Neural crest cell (in vitro differentiated cells): ENCODE results near the gene PIP4K2A. TPM values are rescaled to one million over a fixed set of nuclear protein-coding genes. Genes with fewer than 3 reads are reported as not detected.
"Not testable (repeated sequence)": the region's sequence is repeated elsewhere in the genome, so short reads cannot be mapped to it uniquely, and the experiment has no call there.

Source experiments
- DNase-seq: peaks from one replicate; pipeline ENCODE4 v3.0.0; 2021; ENCODE audit warnings: low read depth, mixed read lengths, low spot score
- H3K27ac Mint-ChIP-seq: one replicate; pipeline ENCODE4 v1.8.0; 2021; ENCODE audit warnings: mild to moderate bottlenecking, mixed read lengths; ENCODE audit not compliant: unreplicated experiment
- H3K27me3 Mint-ChIP-seq: 2 replicates; pipeline ENCODE4 v1.8.0; 2021; ENCODE audit warnings: low read depth, mild to moderate bottlenecking, mixed read lengths
- H3K36me3 Mint-ChIP-seq: 2 replicates; pipeline ENCODE4 v1.8.0; 2021; ENCODE audit warnings: low read depth, mild to moderate bottlenecking, mixed read lengths
- H3K4me1 Mint-ChIP-seq: 2 replicates; pipeline ENCODE4 v1.8.0; 2021; ENCODE audit warnings: mixed read lengths
- H3K4me3 Mint-ChIP-seq: one replicate; pipeline ENCODE4 v1.8.0; 2021; ENCODE audit warnings: mild to moderate bottlenecking, mixed read lengths
- H3K9me3 Mint-ChIP-seq: 2 replicates; pipeline ENCODE4 v1.8.0; 2021; ENCODE audit warnings: mixed read lengths
- total RNA-seq: library from RNA; stranded (reverse); gene quantifications from 2 replicates; pipeline ENCODE4 v1.2.1, GENCODE V29; 2021
- TF ChIP-seq, protein P1 (sequence below): fragments of 200-600 bp; sonication (generic); conservative IDR thresholded peaks from 2 replicates; pipeline ENCODE4 v1.5.0; 2021; ENCODE audit warnings: antibody characterized with exemption, mild to moderate bottlenecking

Gene PIP4K2A
- total RNA-seq, 1 donor from 2014 or later: 28.7 TPM

DNA sequence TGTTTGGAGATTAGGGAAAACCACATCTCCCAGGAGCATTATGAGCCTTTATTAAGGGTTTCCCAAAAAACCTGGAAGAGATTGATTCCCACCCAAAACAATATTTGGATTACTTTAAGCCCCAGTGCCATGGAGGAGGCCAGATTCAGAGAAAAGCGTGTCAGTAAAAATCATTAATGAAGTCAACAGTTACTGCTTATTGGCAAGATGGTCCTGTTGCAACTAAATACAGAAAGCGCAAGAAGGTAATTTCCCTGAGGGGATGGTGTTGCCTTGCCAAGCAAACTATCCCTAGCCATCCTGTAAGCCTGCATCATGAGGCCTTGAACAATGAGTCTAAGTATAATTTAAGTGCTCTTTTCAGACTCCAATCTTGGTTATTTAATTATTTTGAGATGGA is 212.5 kb downstream of the PIP4K2A start:
- H3K36me3 Mint-ChIP-seq: no peaks in the 10 kb centered on the region
- peaks cover 21% of the 10 kb centered on the region for H3K4me1 Mint-ChIP-seq
- no peaks in the 10 kb centered on the region for H3K9me3 Mint-ChIP-seq
- TF ChIP-seq, protein P1, sequence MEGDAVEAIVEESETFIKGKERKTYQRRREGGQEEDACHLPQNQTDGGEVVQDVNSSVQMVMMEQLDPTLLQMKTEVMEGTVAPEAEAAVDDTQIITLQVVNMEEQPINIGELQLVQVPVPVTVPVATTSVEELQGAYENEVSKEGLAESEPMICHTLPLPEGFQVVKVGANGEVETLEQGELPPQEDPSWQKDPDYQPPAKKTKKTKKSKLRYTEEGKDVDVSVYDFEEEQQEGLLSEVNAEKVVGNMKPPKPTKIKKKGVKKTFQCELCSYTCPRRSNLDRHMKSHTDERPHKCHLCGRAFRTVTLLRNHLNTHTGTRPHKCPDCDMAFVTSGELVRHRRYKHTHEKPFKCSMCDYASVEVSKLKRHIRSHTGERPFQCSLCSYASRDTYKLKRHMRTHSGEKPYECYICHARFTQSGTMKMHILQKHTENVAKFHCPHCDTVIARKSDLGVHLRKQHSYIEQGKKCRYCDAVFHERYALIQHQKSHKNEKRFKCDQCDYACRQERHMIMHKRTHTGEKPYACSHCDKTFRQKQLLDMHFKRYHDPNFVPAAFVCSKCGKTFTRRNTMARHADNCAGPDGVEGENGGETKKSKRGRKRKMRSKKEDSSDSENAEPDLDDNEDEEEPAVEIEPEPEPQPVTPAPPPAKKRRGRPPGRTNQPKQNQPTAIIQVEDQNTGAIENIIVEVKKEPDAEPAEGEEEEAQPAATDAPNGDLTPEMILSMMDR: no peak
- peaks cover 5% of the 10 kb centered on the region for H3K27me3 Mint-ChIP-seq
- no peak for DNase-seq
- H3K4me3 Mint-ChIP-seq: no peak overlapping the region
- no peak overlapping the region for H3K27ac Mint-ChIP-seq

DNA sequence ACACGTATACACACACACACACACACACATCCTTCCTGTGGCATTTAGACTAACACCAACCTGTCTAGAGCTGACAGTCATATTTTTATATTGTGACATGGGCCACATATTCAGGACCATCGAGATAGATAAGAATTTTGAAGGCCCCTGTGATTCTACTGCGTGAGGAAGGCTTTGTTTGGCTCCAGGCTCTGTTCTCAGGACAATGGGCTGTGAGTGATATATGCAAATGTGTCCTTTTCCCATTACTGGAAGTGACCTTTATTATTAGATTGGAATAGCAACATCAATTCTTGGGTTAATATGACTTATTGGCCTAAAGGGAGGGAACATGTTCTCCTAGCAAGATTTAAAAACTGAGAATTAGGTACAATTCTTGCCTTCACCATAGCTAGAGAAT is 213.0 kb downstream of the PIP4K2A start:
- no peak overlapping the region for H3K4me3 Mint-ChIP-seq
- no peak for DNase-seq
- no peak overlapping the region for H3K27ac Mint-ChIP-seq
- peaks cover 21% of the 10 kb centered on the region for H3K4me1 Mint-ChIP-seq
- no peaks in the 10 kb centered on the region for H3K9me3 Mint-ChIP-seq
- H3K27me3 Mint-ChIP-seq: peaks cover 5% of the 10 kb centered on the region
- no peaks in the 10 kb centered on the region for H3K36me3 Mint-ChIP-seq
- TF ChIP-seq, protein P1: no peak

DNA sequence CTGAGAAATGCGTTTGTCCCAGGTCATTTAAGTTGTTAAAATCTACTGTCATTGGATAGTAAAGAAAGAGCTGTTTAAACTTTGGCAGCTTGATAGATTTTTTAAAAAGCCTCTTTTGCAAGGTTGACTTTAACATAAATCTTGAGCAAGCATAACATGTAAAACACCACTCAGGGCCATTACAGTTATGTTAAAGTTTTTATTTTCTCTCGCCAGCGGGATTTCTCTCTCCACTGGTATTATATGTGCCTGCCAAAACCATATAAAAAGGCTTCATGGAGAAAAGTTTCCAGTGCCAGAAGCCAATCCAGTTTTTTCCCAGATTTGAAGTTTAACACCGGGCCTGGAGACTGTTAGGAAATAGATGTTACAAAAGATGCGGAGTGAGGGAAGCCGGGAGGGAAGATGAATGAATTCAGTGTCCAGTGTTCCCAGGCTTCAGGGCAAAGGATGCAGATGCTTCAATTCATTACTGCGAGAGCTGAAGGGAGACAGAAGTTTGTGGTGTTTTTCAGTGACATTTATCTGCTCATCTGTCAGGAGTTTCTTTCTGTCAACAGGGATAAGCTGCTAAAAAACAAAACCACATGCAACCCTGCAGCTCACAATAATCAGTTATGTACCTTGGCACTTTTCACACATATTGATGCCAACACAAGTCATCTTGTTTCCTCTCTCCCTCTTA is 213.6 kb downstream of the PIP4K2A start:
- H3K36me3 Mint-ChIP-seq: no peaks in the 10 kb centered on the region
- peaks cover 5% of the 10 kb centered on the region for H3K27me3 Mint-ChIP-seq
- H3K9me3 Mint-ChIP-seq: no peaks in the 10 kb centered on the region
- peaks cover 21% of the 10 kb centered on the region for H3K4me1 Mint-ChIP-seq
- peak overlapping the region; percentile 40 for H3K27ac Mint-ChIP-seq
- TF ChIP-seq, protein P1: no peak
- no peak for DNase-seq
- no peak overlapping the region for H3K4me3 Mint-ChIP-seq

DNA sequence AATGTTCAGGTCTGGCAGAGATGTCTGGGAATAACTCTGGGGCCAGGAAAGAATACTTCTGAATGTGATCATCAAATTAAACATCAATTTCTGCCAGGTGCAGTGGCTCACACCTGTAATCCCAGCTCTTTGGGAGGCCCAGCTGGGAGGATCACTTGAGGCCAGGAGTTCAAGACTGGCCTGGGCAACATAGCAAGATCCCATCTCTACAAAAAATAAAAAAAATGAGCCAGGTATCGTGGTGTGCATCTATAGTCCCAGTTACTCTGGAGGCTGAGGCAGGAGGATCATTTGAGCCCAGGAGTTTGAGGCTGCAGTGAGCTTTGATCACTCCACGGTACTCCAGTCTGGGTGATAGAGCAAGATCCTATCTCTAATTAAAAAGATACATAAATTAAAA is 214.4 kb downstream of the PIP4K2A start:
- DNase-seq, H3K9me3 Mint-ChIP-seq, H3K4me3 Mint-ChIP-seq, H3K27ac Mint-ChIP-seq, H3K36me3 Mint-ChIP-seq, H3K27me3 Mint-ChIP-seq: not testable (repeated sequence)
- H3K4me1 Mint-ChIP-seq: peaks cover 21% of the 10 kb centered on the region

DNA sequence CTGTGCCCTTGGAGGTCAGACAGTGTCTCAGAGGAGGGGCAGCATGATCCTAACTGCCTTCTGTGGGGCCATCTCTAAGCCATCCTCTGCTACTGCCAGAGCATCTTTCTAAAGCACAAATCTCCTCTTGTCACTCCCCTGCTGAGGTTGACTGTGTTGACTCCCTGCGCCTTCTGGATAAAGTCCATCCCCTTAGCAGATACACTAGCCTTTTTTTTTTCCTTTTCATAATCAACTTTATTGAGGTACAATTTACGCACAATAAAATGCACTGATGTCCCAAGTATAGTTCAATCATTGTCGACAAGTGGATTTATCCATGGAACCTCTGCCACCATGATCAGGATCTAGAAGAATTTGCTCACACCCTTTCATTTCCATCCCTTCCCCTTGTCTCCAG is 219.0 kb downstream of the PIP4K2A start:
- no peaks in the 10 kb centered on the region for H3K9me3 Mint-ChIP-seq
- peaks cover 8% of the 10 kb centered on the region for H3K27me3 Mint-ChIP-seq
- H3K36me3 Mint-ChIP-seq: no peaks in the 10 kb centered on the region
- TF ChIP-seq, protein P1: no peak
- no peak for DNase-seq
- H3K4me3 Mint-ChIP-seq: no peak overlapping the region
- H3K27ac Mint-ChIP-seq: no peak overlapping the region
- H3K4me1 Mint-ChIP-seq: no peaks in the 10 kb centered on the region

DNA sequence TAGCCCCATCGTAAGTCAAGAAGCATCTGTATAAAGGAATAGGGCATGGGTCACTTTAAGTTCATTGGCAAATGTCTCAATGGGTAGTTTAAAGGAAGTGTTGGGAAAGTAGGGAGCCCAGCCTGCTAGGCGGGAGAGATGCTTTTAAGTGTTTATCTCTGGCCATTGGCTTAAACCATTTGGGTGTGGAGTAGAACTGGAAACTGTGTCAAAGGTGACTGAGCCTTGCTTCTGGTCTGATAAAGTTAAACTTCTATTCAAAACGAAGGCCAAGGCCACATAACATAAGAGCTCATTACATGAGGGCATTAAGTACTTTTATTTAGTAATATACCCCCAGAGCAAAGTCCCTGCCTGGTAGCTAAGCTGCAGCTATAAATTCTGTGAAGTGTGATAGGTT is 220.4 kb downstream of the PIP4K2A start:
- H3K9me3 Mint-ChIP-seq: no peaks in the 10 kb centered on the region
- H3K4me1 Mint-ChIP-seq: no peaks in the 10 kb centered on the region
- no peaks in the 10 kb centered on the region for H3K36me3 Mint-ChIP-seq
- TF ChIP-seq, protein P1: no peak
- no peak overlapping the region for H3K4me3 Mint-ChIP-seq
- no peak overlapping the region for H3K27ac Mint-ChIP-seq
- DNase-seq: no peak
- H3K27me3 Mint-ChIP-seq: peaks cover 8% of the 10 kb centered on the region
